Measurements from ENCODE around the gene LRRC8E.

DNA sequence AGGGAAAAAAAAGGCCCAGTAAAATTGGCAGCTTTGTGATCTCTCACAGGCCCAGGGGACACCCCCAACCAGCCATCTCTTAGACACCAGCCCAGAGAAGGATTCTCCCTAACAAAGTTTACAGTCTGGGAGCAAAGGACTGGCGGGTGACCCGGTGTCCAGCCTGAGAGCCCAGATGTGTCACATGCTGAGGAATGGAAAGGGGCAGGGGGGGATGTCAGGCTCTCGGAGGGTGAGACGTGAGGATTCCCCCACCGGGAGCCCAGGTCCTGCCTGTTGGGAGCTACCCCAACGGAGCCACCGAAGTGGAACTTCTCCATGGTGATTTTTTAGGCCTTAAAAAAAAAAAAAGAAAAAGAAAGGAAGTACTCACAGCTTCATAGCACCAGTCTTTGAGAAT is 42.5 kb downstream of the LRRC8E start:
- TF ChIP-seq, protein P1, sequence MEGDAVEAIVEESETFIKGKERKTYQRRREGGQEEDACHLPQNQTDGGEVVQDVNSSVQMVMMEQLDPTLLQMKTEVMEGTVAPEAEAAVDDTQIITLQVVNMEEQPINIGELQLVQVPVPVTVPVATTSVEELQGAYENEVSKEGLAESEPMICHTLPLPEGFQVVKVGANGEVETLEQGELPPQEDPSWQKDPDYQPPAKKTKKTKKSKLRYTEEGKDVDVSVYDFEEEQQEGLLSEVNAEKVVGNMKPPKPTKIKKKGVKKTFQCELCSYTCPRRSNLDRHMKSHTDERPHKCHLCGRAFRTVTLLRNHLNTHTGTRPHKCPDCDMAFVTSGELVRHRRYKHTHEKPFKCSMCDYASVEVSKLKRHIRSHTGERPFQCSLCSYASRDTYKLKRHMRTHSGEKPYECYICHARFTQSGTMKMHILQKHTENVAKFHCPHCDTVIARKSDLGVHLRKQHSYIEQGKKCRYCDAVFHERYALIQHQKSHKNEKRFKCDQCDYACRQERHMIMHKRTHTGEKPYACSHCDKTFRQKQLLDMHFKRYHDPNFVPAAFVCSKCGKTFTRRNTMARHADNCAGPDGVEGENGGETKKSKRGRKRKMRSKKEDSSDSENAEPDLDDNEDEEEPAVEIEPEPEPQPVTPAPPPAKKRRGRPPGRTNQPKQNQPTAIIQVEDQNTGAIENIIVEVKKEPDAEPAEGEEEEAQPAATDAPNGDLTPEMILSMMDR (optimal IDR thresholded peaks at IDR 0.05 in 1 of 3, IDR thresholded peaks at IDR 0.05 in 1 of 3, conservative IDR thresholded peaks at IDR 0.05 in 1 of 3; ENCODE audit: extremely low read depth in 1 of 3, insufficient read depth in 2 of 3, low read length in 3 of 3): no peak
- no peak for TF ChIP-seq EZH2 (IDR thresholded peaks at IDR 0.05; ENCODE audit: low read length)

Data from keratinocyte (primary cell).